Glomerular visceral epithelial cell (primary cell): Measurements from ENCODE around the gene CIB4.

Experiments
- DNase-seq: peaks from one replicate; pipeline ENCODE4 v3.0.0-alpha.2; 2016; ENCODE audit errors: extremely low spot score

The CIB4 gene

DNA sequence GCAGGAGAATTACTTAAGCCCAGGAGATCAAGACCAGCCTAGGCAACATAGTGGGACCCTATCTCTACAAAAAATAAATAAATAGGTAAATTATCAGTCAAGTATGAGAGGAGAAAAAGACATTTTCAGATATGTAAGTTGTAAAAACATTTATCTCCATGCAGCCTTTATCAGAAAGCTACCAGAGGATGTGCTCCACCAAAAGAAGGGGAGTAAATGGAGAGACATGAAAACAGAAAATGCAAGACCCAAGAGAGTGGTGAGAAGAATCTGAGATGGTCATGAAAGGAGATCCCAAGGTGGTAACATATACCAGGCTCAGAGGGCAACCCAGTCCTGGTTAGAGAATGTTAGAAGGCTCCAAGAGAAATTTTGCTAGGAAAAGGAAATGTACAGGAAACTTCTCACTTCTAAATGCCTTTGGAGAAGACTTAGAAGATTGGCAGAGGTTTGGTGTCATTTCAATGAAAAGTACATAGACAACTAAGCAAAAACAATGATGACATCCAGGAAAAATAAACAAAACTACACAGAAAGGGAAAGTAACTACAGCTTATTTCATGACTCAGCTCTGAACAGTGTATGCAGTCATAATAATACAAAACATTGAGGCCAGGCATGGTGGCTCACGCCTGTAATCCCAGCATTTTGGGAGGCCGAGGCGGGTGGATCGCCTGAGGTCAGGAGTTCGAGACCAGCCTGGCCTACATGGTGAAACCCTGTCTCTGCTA, 19.5 kb downstream of the CIB4 start:
- DNase-seq, result no peak

DNA sequence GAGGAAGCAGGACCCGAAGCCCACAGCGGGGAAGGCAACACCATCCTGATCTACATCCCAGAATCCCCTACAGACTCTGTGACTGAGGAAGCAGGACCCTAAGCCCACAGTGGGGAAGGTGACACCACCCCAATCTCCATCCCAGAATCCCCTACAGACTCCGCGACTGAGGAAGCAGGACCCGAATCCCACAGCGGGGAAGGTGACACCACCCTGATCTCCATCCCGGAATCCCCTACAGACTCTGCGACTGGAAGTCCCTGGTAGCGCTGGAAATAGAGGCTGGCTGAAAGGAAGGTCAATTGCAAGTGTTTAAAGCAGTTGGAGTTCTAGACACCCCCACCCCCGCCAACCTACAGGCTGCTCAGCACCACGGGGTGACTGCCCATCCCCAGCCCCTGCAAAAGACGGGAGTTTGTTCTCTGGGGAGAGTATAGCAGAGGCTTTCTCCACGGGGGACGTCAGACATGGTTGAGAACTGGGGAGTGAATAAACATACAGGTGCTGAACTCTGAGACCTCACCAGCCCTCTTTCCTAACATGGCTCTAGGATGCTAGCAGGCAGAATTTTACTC, 21.0 kb downstream of the CIB4 start:
- no peak for DNase-seq

DNA sequence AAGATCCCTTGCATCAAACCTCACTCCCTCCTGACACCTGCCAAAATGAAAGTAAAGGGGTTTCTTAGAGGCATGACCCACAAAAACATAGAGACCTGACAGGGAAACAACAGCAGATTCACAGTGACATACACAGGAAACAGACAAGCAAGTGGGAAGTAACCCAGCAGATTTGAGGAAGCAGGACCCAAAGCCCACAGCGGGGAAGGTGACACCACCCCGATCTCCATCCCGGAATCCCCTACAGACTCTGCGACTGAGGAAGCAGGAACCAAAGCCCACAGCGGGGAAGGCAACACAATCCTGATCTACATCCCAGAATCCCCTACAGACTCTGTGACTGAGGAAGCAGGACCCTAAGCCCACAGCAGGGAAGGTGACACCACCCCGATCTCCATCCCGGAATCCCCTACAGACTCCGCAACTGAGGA, 21.6 kb downstream of the CIB4 start:
- no peak for DNase-seq

DNA sequence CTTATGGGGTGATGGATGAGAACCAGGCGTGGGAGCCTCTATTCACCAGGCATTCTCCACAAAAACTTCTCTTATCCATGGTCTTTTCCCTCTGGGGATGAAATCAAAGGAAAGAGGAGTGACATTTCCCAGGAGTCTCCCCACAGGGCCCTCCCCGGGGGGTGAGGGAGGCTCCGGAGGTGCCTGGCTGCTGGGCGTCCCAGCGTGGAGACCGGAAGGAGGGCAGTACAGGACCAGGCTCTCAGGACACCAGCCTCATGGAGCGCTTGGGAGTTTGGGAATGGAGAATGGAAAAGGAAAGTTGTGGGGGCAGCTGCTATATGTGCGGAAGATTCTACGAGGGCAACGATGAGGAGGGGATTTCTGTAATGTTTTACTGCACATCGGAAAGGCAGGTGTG, 22.1 kb downstream of the CIB4 start:
- DNase-seq, result no peak

DNA sequence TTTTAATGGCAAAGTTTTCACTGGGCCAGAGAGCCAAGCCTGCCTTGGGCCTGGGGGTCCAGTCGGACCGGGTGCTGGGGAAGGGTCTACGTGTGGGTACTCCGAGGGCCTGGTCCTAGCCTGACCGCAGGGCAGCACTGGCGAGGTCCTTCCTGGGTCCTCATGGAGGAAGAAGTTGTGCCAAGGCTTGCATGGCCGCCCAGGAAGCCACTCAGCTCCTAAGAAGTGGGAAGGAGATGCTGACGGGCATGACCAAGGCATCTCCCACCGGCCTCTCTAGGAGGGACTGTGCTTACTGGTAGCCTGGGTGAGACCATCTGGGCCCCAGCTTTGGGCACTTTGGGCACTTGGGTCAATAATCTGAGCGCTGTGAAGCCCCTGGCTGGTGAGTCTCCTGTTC, 22.6 kb downstream of the CIB4 start:
- DNase-seq, result no peak

DNA sequence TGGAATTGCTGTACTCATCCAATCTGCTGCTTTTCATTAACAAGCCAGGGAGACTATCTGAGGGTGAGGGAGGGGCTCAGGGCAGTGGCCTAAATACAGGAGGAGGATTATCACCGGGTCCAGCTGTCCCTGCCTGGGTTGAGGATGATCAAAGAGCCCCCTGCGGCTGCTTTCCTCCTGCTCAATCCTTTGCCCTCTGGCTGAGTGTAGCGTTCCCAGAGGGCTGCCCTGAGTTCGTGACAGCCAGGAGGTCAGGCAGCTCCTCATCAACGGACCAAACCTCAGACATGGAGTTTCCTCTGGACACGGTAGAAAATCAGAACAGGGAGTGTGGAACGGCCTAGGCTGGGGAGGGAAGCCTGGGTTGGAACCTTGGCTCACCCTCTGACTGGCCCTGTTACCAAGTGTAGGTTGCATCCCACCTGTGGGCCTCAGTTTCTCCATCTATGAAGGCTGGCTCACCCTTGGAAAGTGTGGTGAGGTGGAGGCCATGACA, 23.5 kb downstream of the CIB4 start:
- DNase-seq, result no peak

DNA sequence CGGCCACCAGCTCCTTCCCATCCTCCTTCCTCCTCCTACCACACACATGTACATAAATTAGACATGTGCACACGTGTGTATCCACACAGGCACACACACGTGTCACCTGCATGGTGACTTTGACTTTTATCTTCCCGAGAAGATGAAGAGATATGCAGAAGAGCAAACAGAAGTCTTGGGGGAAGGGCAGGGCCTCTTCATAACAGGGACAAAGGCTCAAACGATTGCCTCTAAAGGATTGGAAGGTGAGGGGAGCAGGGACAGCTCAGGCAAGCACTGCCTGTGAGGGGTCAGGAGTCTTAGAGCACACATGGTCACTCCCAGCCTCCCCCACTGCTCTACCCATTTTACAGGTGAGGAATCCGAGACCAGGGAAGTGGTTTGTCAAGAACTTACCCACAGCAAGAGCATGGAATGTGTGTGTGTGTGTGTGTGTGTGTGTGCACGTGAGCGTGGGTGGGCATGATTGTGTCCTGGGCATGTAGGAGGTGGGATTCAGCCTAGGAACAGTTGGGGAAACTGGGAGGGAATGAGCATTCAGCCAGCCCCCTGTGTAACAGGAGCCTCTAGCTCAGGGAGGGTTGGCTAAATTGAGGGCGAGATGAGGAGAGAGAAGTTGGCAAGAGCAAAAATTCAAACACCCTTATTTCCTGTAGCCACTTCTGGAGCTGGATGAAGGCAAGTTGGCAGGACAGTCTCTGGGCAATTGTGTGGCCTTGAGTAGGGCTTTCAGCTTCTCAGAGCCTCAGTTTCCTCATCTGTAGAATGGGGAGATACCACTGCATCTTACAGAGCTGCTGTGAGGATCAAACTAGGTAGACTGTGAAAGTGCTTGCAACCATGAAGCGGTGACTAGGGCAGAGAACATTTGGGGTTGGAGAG, 24.2 kb downstream of the CIB4 start:
- no peak for DNase-seq

DNA sequence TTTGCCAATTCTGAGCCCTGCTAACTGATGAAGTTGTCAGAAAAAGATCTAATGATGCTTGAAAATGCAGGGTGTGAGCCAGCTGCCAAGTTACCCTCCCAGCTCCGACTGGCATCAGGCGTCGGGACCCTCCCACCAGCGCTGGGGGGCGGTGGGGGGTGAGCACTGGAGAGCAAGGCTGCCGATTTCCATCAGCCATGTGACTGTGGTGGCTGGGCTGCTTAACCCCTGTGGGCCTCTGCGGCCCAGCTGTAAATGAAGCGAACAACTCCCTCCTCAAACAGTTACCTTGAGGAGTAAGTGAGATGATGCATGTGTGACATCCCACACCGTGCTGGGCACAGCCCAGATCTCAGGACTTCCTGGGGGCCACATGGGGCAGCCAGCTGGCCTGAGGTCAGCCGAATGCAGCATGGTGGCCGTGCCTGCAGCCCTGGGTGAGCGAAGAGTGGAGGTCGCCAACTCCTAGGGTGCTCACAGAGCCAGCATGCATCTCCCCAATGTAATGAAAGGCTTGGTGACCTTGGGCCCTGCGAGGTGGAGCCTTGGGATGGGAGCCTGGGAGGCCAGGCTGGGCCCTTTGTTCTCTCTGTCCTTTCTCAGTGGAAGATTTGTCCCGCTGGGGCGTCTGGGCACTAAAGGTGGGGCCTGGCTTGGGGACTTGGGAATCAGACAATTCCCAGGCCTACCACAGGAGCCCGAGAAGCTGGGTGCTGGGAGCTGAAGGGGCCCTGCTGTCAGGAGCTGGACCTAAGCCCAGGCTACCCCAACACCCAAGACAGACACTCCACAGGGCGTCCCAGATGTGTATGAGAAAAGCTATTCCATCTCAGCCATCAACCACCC, 25.1 kb downstream of the CIB4 start:
- DNase-seq, result no peak

DNA sequence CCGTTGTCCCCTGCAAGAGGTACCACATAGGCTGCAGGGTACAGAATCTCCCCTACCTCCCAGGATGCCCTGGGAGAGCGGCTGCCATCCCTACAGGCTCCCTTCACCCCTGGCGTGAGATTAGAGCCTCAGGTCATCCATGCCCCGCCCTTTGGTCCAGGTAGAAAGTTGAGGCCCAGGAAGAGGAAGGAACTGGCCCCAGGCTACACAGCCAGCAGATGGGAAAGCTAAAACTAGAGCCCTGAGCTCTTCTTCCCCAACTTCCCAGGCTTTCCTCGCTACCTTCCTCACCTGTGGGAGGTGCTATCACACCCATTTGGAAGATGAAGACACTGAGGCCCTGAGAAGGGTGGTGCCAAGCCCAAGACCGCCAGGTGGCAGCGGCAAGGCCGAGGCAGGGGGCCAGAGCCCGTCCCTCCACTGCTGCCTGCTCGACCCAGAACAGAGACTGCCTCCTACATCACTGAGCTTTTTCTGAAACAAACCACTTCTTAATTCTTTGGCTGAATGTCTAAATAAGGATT, 25.8 kb downstream of the CIB4 start:
- no peak for DNase-seq

DNA sequence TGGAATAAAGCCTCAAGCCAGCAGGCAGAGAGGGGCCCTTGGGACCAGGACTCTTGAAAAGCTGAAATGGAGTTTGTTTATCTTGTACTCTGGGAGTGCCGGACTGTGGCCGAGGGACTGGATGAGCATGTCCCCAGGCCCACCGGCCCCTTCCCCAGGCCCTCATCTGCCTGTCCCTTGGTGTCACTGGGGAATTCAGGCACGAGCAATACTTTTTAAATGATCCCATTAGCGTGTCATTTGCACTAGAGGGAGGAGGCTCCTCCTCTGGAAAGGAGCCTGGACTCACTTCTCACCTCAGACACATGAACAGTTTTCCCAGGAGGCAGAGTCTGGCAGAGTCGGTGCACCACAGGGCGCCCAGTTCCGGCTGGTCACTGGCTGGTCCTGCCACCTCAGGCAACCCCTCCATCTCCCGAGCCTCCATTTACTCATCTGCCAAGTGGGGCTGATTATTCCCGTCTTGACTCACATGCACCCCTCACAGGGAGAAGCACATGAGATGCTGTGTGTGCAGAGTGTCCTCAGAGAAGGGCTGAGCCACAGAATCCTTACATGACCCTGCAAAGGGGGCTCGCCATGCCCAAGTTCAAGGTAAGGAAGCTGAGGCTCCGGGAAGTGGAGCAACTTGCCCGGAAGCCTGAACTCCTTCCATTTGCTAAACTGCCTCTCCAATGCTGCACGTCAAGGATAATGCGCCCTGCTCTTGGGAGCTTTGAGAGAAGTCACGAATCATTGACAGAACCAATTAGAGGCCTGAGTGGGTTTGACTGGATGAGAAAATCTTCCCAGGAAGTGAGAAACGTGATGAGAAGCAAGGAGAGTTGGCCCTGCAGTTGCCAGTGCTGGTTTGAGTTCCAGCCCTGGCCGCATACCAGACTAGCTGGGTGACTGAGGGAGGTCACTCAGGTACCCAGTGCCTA, 26.7 kb downstream of the CIB4 start:
- no peak for DNase-seq

DNA sequence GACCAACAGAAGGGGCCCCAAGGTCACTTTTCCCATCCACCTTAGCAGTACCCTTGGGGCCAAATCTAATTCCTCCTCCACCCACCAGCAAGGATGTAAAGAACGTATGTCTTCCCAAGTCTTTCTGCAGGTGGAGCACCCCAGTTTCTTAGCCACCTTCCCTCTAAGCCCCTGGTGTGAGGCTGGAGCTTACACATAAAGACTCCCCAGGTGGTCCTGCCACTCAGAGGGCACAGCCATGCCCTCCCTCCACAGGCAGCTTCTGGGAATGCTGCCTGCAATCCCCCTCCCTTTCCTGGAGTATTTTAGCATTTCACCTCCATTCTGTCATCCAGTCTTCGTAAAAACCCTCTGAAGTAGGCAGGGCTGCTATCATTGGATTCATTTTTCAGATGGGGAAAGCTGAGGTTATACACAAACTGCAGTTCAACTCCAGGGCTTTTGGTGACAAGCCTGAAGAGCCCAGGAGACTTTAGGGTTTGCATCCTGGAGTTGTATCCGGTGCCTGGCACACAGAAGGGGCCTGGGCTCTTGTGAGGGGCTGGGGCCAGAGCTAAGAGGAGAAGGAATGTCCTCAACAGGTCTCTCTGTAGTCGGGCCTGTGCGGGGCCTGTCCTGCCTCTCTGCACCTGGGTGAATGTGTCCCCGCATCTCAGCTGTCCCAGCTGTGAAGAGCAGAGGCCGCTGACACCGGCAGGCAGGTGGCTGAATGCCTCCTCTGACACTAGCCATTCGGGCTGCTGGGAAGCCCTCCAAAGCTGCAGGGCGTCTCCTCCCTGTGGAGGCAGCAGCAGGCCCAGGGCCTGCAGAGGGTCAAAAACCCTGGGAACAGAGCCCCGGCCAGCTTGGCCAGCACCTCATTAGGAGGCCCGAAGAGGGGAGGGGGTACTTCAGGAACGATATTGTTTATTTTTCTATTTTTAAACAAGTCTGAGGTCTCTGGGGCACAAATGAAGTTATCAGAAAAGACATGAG, 27.6 kb downstream of the CIB4 start:
- no peak for DNase-seq

DNA sequence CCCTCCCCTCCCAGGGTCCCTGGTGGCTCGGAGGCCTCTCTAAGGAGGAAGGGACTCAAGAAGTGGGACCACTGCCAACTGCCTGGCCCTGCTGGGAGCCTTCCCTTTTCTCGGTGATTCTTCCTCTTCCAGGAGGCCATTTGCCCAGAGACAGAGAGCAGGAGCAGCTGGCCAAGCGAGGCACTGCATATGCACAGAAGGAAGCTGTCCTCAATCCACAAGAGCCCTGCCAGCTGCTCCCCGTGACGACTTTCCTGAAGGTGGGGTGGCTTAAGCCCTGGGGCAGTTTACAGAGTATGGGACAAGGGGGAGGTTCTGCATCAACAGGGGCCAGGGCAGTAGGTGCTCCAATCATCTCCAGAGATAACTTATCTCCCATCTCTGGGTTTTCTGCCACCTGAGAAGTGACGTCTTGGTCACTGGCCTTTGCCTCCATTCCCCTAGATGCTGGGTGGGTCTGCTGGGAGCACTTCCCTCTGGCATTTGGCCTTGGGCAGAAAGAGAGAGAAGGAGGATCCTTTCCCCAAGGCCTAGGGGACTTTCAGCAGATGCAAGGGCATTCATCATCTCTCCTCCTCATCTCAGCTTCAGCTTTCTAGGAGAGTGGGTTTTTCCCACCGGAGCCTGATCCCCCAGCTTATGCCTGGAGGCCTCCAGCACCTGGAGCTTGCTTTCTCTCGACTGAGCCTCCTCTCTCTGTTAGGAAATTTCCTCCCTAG, 28.5 kb downstream of the CIB4 start:
- DNase-seq, result no peak

DNA sequence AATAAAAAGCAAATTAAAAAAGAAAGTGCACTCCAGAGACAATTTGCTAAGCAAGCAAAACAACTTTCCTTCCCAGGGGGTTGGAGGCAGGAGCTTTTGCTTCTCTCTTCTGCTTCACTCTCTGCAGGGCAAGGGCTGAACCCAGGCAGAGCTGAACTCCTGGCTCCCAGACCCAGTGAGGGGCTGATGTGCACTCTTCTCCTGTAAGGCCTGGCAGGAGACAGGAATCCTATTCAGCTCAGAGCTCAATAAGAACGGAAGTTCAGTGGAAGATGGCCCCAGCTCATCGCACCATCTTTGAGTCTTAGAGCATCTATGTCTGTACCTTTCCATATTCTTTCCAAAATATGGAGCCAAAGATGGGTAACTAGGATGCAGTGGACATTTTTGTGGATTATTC, 29.1 kb downstream of the CIB4 start:
- no peak for DNase-seq

DNA sequence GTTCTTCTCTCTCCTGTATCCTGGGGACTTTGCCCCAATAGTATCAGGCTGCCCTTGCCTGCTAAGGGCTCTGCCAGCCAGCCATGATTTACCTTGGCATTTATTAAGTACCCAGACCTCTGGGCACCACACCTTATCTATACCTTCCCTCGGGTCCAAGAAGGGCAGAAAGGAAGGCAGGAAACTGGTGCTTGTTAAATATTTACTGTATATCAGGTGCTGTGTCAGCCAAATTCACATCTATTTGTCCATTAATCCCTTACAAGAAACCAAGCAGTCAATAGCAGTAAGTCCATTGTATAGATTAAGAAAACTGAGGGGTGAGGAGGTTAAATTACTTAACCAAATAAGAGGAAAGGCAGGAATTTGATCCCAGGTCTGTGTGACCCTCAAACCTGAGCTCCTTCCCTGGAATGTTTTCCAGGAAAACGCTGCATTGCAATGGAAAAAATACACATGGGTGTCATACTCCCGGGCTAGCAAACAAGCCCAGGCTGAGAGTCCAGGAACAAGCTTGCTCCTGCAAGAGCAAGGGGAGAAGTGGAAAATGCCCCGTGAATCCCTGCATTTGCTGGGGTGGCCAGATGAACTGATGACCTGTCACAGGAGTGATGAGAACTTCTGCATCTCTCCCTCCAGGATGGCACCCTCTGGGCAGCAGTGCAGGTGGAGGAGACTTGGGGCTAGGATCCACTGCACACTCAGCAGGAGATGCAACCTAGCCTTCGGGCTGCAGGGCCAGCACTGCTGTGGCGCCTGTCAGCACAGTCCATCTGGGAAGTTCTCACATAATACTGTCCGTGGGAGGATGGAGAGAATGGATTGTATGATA, 30.4 kb downstream of the CIB4 start:
- no peak for DNase-seq

DNA sequence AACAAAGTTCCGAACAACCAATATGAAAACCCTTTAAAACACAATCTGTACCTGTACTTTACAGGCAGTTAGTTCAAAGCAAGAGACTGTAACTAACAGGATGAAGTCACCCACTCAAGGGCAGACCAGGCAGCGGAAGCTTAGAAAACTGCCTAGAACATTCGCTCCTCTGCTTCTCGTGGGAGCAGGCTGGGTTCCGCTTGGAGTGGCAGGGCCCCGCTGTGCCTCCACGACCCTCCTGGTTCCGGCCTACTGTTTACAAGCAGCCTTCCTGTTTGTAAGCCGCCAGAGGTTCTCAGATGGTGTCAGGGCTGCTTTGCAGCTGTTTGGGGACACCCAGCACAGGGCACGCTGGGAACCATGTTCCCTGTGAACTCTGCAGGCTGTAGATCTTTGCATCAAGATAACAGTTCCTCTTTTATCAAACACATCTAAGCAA, 31.3 kb downstream of the CIB4 start:
- no peak for DNase-seq

DNA sequence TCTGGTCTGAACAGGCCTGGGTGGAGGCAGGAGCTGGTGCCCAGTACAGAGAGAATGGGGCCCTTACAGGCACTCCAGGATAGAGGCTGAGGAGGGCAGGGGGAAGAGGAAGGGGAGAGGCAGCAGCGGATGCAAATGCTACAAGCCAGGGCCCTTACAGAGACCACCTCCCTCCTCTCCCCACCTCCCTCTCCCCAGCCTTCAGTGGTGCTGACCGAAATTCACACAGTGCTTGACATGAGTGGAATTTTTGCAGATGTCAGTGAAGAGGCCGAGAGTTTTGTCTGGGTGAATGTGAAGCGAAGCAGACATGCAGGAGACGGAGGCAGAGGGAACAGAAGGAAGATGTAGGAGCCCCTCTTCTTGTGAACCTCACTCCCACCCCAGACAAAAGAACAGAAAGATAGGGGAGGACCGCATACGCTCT, 31.9 kb downstream of the CIB4 start:
- DNase-seq, result no peak

DNA sequence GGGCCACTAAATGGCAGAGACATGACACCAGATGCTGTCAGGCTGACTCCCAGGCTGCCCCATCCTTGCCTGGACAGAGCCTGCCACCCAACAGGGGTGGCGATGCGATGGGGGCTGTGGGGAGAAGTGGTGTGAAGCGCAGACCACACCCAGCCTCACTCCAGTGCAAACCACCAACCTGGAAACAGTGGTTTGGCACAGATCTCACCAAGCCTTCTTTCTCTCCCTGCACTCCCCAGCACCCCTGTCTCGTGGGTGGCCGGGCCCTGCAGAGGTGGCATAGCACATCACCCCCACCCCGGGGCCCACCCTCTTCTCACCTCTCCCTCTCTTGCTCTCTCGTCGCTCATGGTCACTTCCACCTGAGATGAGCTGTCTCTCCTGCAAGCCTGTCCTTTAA, 32.6 kb downstream of the CIB4 start:
- no peak for DNase-seq

DNA sequence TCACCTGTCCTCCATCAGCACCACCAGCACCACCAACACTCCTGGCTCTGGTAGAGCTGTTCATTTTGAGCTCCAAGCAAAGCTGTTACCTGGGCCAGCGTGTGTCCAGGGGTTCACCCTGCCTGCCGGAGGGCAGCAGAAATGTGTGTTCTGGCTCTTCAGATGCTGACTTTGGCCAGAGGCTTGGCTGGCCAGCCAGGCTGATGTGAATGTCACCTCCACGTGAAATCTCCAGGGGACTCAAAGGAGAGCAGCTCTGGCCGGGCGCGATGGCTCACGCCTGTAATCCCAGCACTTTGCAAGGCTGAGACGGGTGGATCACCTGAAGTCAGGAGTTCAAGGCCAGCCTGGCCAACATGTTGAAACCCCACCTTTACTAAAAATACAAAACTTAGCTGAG, 33.5 kb downstream of the CIB4 start:
- DNase-seq, result no peak
